OCI-M1 (cell line): ENCODE measurements around the gene PMEPA1.

Source experiments
- DNase-seq: peaks from one replicate; lab custom pipeline; 2025; lab: John Stamatoyannopoulos, UW

The PMEPA1 gene

DNA sequence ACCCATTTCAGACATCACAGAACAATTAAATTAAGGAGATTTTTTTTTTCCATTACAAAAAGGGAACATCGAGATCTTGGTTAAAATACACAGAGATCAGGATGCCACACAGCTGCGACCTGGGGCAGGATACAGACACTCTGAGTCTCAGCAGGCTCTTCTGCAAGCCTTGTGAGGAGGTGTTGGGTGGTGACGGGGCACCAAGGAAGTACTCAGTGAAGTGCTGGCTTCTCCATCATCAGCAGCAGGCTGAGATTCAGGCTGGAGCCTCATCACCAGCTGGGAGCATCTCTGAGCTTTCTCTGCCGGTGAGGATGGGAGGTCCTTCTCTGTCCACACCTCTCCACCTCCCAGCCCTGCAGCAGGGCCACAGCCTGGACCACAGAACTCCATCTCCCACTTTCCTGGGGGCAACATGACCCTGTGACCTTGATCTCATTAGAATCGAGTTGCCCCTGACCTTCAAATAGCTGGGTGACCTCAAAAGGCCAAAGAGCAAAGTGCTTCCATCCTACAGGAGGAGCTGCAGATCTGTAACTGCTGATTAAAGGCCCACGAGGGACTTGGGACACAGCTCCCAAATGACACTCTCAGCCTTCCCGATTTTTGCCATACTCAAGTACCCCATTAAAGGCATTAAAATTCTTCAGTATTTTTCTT is 16.0 kb downstream of the PMEPA1 start:
- no peak for DNase-seq

DNA sequence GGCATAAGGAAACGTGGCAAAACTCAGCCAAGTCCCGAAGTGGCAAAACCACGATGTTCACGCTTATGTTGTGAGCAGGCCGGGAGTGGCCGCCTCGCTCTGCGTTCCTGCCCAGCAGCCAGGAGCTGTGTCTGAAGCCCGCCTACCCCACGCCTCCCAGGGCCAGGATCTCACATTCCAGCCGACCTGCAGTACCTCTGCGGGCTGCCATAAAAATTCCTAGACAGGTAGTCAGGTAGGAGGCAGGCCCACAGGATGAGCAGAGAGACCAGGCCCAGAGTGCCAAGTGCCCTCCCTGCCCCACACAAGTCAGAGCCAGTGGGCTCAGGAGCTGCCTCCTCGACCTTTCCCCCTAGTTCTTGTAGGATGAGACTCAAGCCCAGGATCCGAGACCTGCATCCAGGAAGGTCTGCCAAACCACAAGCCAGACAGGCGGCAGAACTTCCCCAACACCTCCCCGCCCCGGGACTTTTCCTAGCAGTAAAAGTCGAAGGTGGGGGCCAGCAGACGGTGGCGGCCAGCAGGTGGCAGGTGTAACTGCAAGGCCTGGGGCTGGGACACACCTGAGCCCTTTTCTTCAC is 16.7 kb downstream of the PMEPA1 start:
- DNase-seq: no peak

DNA sequence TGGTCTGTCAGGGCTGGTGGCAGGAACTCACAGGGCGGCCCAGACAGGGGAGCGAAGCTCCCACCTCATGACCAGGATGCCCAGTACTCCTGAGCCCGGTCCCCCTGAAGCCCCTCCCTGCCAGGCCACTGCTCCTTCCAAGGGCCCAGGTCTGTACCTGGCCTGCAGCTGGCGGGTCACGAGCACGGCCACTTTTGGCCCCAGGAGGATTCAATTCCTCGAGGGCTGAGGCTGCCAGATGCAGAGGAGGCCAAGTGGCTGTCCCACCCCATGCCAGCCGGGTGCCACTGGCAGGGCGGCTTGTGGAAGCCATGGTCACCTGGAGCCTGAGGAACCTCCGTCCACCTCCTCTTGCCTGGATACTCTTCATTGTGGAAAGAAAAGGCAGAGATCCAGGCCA is 17.4 kb downstream of the PMEPA1 start:
- DNase-seq: no peak

DNA sequence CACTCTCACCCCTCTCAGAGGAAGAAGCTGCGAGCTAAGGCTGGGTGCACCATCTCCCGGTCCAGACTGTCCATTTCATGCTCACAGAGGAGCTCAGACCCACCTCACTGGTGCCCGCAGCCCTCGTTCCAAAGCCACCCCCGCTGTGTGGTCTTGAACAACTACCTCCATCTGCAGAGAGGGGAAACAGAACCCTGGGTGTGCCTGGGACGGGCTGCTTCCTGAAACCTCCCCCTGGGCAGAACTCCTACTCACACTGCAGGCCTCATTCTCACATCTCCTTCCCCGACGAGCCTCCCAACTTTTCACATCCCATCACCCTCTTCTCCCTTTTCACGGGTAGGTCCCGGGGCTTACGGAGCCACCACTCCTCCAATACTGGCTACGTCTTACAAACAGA is 18.1 kb downstream of the PMEPA1 start:
- DNase-seq: no peak

DNA sequence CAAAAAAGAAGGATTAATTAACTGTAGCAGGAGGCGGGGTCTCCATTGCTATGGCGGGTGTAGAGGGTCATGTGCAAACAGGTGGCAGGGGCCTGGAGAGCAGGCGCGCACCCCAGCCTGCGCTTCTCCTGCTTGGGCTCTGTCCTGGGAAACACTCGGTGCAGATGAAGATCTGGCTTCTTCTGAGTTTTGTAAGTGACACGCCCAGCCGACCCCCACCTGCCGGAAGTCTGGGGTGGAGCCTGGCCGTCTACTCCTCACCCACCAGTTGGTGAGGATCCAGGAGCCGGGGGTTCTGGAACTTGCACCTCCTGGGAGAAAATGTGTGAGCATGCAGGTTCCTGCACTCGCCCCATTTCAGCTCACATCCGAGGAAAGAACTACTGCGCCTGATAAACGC is 19.3 kb downstream of the PMEPA1 start:
- no peak for DNase-seq

DNA sequence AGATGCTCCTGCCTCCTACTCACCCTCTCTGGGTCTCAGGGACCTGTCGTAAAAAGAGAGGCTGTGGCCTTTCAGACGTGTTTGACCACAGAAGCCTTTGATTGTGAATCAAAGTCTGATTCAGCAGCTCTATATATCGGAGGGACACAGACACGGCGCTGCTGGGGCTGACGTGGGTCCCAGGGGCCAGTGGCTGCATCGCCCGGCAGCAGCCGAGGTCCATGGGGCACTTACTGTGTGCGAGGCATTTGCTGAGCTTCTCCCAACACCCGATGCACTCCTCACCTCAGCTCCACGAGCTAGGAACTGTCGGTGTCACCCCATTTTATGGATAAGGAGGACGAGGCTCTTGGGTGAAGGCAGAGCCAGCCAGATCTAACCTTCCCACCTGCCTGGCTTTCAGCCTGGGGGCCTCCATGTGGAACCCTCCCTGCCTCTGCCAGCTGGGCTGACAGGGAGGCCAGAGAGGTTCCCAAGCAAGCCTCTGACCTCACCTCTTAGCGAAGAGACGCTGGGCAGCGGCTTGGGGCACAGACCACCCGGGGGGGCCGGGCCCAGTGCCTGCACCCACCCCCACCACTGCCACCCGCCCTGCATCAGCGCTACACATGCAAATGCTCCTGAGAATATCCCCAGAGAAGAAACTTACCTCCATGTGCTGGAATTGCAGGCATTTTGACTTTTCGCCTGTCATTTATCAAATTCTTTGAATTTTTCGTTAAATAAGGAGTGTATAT is 19.9 kb downstream of the PMEPA1 start:
- DNase-seq: no peak

DNA sequence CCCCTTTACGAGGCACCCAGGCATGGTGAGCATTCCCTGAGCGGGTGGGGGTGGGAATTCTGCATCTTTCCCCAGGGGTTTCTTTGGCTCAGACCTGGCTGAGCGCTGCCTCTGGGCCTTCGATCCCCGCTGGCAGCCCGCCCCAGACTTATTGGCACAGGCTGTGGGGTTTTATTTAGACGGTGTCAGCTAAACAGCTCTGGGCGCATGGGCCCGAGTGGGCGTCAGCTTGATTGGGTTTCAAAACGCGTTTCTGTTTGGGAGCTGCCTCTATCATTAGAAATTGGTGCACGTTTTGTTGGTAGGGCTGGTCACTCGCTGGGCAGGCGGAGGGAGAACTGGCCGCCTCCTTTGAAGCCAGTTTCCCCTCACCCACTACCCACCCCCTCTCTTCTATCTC is 21.0 kb downstream of the PMEPA1 start:
- no peak for DNase-seq

DNA sequence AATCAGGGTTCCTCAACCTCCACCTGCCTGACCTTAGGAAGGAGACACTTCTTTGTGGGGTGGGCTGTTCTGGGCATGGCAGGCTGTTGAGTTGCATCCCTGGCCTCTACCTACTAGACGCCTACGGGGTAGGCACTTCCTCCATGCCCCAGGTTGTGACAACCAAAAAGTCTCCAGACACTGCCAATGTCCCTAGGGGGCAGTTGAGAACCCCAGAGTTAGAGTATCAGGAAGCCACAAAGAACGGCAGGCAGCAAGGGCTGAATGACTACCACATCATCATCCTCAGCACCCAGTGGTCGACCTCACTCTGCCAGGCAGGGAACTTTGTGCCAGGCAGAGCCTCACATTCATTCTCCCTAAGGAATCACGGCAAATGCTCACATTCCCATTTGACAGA is 21.5 kb downstream of the PMEPA1 start:
- DNase-seq: no peak

DNA sequence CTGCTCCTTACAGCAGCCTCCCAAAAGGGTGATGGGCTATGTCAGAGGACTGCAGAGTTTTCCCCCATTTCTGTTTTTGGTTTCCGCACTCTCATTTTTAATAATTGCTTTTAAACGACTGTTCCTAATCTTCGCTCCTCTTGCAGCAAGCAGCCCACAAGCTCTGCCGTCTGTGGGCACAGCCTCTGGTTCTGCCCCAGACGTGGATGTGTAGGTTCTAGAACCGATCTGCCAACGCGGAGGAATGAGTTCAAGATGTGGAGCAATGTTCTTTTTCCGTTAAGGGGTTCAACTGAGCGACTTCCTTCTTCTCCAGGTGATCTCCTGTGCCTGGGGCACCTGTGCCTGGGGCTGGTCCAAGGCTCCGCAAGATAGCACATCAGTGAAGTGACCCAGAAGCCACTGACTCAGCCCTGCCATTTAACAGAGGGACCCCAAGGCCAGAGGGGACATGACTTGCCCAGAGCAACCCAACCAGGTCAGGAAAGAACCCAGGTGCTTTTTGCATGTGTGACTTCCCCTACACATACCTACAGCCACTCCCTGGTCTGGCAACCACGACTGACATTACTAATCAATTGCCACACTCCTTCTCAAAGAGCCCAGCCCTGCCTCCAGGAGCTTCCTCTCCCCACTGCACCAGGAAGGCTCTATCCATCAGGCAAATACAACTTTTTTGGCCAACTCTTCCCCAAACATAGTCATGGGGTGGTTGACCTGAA is 22.7 kb downstream of the PMEPA1 start:
- DNase-seq: no peak

DNA sequence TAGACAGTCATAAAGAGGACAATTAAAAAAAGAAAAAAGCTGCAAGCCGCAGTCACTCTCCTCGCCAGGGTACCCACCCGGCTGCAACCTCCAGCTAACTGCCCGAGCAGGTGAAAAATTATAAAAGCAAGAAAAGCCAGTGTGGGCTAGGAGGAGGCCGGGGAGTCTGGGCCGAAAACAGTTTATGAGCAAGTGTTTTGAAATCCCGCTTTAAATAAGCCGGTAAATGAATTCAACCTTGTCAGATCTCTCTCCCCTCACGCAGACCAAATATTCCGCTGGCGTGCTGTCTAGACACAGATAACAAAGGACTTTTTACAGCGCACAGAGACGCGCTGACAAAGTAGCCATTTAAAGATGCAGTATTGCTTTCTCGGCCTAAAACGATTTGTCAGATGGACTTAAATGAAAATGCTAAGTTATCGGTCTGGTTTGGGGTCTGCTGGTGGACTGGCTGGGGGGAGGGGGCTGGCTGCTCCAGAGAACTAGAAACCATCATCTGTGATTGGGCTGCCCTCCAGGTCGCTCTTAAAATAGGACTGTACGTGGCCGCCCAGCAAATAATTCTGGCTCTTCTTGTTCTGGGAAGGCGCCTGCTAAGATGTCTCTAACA is 24.6 kb downstream of the PMEPA1 start:
- DNase-seq: no peak

DNA sequence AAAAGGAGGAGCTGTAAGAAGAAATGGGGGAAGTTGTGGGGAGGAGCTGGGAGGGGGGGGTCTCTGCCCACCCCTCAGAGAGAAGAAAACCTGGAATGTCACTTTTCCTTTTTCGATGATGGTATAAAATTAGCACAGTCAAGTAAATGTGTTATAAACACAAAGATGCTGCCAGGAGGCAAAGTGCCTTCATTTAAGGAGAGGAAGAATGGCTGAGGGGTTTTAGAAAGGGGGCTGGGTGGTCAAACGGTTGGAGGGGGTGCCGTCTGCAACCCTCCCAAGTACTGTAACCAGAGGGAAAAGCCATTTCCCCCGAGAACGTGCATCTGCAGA is 25.0 kb downstream of the PMEPA1 start:
- no peak for DNase-seq

DNA sequence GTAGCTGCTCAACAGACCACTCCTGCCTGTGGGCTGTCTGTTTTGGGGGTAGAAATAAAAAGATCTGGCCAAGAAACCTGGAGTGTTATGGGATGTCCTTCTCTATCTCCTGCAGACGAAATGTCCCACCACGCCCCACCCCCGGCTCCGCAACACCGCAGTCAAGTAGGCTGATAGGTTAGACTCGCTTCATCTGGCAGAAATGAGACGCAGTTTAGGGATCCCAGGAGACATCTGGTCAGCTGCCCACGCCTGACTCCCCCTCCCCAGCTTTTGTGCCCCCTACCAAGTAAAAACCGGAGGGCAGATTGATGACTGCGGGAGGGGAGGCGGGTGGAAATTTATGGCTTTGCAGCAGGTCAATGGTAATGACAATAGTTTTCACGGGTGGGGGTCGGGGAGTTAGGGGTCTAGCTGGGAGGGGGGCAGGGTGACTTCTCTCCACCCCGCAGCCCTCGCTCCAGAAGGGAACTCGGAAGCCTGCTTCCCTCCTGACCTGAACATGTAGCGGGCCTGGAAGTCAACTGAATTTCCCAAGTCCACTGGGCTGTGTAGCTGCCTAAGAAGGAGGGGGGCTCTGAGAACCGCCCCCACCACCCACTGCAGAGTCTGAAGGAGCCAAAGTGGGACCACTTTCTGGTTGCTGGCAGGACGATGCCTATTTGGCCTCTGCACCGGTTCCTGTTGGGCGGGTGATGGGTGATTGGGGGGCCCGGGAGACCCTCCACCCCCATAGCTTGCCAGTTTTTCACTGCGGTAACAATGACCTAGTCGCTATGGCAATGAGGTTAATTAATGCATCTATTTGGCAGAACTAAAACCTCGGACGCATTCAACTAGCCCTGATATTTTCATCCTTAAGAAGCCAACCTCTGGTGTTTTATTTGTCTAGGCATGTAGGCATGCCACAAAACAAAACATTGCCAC is 25.7 kb downstream of the PMEPA1 start:
- DNase-seq: no peak

DNA sequence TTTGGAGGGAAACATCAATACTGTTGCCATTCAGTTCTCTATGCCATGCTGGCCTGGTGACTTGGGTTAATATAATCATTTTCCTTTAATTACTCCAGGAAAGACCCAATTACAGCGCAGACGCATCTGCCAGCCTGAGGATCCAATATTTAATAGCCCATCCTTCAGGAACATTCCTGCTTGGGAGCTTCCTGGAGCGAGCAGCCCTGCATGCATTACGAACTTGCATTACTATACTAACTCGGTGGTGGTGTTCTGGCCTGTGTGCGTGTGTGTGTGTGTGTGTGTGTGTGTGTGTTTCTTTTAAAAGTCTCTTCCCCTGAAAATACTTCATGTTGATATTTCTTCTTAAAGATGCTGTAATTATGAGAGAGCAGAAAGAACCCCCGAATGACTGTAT is 26.5 kb downstream of the PMEPA1 start:
- DNase-seq: no peak

DNA sequence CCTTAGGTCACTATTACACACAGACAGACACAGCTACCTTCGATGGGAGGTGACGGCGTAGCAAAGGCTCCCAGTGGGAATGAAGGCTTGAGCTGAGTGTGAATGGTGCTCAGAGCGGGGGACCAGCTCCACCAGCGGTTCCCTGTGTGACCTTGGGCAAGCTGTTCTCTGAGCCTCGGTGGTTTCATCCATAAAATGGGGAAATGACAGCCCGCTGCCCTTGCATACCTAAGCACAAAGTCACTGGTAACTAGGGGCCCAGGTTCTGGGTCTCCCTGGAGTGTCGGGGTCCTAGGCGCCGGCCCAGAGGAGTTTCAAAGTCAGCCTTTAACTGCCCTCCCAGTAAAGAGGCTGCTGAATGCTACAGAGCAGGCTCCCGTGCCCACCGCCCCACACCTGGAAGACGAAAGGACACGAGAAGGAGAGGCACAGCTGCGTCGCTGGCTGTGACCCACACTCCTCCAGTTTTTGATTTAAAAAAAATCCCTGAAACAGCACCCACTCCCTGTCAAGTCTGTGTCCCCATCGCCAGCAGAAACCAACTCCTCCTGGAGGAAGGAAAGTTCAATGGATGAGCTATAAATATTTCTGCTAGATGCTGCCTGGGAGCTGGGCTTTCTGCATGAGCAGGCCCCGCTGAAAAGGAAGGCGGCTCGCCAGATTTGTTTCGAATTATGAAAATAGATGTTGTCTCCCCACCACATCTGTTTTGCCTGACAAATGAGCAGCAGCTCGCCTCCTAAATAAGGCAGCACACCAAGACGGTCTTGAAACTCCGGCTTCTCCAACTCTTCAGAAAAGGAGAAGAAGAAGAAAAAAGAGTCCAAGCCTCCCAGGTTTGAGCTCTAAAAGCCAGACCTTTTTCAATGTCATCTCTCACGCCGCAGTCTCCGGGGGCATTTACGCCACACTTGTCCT is 27.4 kb downstream of the PMEPA1 start:
- no peak for DNase-seq

DNA sequence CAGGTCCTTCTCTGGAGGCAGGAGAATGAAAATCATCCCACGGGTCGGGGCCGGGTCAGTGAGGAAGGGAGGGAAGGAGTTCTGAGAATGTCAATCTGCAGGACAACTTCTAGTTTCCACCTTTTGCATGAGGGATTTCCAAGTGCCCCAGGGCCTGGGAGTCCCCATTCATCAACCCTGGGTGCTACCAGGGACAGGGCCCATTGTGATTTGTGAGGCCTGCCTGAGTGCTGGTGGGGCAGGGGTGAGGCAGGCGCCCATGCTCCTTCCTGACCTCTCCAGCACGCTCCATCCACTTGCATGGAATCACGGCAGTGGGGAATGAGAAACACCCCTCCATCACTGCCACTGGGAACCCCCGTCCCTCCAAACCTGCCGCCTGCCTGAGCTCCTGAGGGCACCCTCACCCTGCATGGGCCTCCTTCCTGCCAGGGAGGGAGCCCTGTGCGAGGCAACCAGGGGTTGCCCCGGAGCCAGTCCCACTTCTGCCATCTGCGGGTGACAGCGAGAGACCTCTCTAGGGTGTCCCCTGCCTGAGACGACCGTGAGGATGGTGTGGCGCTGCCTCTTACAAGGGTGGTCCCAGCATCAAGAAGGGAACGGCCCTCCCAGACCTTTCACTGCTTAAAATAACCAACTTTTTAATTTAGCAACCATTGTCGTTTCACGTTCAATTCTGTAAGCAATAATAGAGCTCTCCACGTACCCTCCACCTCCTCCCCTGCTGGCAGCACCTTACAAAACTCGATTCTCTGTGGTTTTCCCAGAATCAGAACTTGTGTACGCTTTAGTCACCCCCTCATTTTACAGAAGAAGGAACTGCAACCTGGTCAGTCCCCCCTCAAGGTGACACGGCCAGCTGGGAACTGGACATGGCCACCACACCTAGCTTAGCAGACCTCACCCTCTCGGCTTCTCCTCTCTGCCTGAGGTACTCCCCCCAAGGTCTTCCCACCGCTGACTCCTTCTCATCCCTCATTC is 28.6 kb downstream of the PMEPA1 start:
- no peak for DNase-seq

DNA sequence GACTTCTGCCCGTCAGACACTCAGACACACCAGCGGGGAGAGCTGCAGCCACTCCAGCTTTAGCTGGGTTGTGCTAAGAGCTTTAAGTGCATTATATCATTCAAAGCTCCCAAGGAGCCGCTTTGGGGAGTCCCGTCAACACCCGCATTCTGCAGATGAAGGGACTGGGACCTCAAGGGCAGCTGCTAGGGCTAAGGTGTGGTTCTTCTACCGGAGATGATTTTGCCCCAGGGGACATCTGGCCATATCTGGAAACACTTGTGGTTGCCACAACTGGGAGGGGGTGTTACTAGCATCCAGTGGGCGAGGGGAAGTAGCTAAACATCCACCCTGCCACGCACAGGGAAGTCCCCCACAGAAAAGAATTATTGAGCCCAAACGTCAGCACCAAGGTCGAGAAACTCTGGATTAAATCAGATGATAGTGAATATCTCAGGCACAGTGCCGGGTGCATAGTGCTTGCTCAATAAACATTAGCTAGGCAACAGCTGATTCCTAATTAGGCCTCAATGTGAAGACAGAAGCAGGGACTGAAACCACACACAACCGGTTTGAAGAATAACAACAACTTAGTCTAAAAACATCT is 29.6 kb downstream of the PMEPA1 start:
- DNase-seq: no peak

DNA sequence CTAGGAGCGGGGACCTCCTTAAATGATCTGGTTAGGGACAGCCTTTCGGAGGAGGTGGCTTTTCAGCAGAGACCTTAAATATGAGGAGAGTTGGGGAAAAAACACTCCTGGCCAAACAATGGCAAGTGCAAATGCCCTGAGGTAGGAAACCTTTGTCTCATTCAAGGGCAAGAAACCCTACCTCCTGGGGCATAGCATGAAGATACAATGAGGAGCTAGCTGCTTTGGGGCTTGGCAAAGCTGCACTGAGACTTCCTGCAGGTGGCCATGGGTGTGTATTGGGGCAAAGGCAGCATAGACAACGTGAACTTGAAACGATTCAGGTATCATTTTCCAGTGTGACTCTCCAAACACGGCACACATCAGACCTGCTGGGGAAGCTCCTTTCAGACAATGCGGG is 30.7 kb downstream of the PMEPA1 start:
- DNase-seq: no peak

DNA sequence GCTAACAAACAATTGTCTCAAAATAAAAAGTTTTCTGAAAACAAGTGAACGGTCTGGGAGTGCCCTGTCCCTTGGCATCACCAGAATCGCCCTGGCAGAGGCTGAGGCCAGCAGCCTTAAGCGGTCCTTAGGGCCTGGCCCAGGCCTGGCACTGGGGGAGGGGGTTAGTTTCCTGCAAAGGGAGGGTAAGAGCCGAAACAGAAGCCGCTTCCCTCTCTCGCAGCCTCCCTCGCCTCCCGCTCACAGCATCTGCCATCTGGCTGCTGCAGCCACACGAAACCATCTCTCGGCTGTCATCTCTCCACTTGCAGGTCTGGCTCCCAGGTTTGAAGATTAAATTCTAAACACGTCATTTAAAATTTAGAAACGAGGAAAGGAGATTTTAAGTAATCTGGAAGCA is 31.5 kb downstream of the PMEPA1 start:
- DNase-seq: no peak

DNA sequence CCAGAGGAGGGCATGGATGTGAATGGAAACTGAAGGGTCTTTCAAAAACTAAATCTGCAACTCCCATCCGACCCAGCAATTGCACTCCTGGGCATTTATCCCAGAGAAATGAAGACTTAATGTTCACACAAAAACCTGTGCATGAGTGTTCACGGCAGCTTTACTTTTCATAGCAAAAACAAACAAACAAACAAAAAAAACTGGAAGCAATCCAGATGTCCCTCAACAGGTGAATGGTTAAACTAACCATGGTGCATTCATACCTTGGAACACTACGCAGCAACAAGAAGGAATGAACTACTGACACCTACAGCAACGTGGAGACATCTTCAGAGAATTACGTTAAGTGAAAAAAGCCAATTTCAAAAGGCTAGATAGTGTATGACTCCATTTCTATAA is 32.2 kb downstream of the PMEPA1 start:
- DNase-seq: no peak
